Epithelial cell of esophagus (primary cell): ENCODE measurements around the gene KCNMA1.

Experiments used
- DNase-seq: peaks from one replicate; pipeline ENCODE4 v3.0.0; 2010; ENCODE audit warnings: low read depth
- H3K4me3 ChIP-seq: 2 replicates; pipeline ENCODE4 v1.5.1; 2011; ENCODE audit warnings: mild to moderate bottlenecking, low read length, control low read depth
- CTCF ChIP-seq: IDR thresholded peaks from 2 replicates; pipeline ENCODE4 v1.5.1; 2011; ENCODE audit warnings: low read depth, mild to moderate bottlenecking, low read length, control low read depth, inconsistent platforms; ENCODE audit not compliant: insufficient read depth; ENCODE audit errors: missing control alignments

The KCNMA1 gene

GRCh38 chr10:77671594-77672252, 34.1 kb upstream of the KCNMA1 start:
- no peak for DNase-seq
- TF ChIP-seq CTCF, result no peak
- no peak overlapping the region for H3K4me3 ChIP-seq

GRCh38 chr10:77670817-77671443, 33.3 kb upstream of the KCNMA1 start:
- H3K4me3 ChIP-seq, result no peak overlapping the region
- DNase-seq, result no peak
- TF ChIP-seq CTCF, result no peak

DNA sequence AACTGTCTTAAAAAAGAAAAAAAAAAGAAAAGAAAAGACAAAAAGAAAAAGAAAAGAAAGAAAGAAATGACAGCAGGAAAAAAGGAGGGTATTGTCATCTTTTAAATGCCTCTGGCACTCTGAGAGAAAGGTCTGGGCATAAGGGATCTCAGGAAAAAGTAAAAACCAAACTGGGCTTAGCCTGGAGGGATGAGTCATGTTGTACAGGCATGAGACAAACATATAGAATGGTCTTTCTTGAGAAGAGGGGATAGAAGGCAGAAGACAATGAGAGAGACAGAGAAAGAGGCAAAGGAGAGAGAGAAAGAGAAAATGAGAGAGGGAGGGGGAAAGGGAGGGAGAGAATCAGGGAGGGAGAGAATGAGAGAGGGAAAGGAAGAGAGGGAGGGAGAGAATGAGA, 32.3 kb upstream of the KCNMA1 start:
- no peak for TF ChIP-seq CTCF
- peak; percentile 13 for DNase-seq

DNA sequence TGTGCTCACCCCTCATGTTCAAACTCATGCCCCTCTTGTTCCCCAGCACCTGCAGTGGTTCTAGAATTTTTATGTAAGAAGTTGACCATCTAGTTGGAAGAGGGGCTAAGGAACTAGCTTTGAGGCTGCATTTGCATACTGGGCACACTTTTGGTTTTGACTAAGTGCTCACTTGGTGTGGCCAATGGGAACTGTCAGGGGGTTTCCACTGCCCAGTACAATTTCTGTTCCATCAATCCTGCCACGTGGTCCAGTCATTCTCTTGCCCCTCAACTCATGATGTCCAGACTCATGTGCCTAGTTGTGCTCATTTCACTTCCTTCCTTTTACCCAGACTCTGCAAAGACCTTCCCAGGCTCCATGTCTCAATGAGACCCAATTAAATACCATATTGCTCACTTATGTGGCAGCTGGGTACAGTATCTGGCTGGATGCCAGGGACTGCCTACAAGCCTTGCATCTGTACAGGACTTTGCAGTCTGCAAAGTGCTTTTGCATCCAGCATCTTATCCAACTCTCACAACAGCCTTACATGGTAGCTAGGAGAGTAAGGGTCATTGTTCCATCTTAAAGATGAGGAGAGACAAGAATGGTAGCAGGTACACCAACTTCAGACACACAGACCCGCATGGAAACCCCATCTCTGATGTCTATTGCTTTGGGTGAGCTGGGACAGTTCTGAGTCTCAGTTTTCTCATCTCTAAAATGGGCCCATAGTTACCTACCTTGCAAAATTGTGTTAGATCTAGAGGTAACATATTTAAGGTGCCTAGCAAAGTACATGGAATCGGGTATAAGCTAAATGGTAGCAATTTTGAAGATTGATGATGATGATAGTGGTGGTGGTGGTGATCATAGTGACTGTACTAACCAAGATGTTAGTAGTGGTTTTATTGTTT, 30.1 kb upstream of the KCNMA1 start:
- TF ChIP-seq CTCF, result no peak
- peak; percentile 31 for DNase-seq

More for the DNA sequence above, 32.3 kb upstream of the KCNMA1 start:
- H3K4me3 ChIP-seq, result no peak overlapping the region

GRCh38 chr10:77666821-77667220, 29.2 kb upstream of the KCNMA1 start:
- TF ChIP-seq CTCF, result no peak
- DNase-seq, result no peak
- no peak overlapping the region for H3K4me3 ChIP-seq

More for the DNA sequence above, 30.1 kb upstream of the KCNMA1 start:
- no peak overlapping the region for H3K4me3 ChIP-seq

GRCh38 chr10:77664696-77665095, 27.1 kb upstream of the KCNMA1 start:
- no peak for TF ChIP-seq CTCF
- no peak for DNase-seq
- no peak overlapping the region for H3K4me3 ChIP-seq
